HepG2 (cell line): ENCODE data around the gene PCYT2.

Experiments
- BHLHE40 ChIP-seq: IDR thresholded peaks from 2 replicates; pipeline ENCODE4 v1.6.1; 2011; ENCODE audit warnings: low read length, improper control_type of control experiment
- PCBP2 ChIP-seq: fragments of 200-400 bp; formaldehyde crosslinking; optimal IDR thresholded peaks from 2 replicates; pipeline ENCODE3; 2018; ENCODE audit warnings: low read length, low read depth; ENCODE audit not compliant: poor library complexity, severe bottlenecking
- TF ChIP-seq, protein P1 (sequence below): sonication (generic); formaldehyde crosslinking; IDR thresholded peaks from 2 replicates; pipeline ENCODE4 v1.4.0; 2020; ENCODE audit warnings: mild to moderate bottlenecking, missing genetic modification reagents

DNA sequence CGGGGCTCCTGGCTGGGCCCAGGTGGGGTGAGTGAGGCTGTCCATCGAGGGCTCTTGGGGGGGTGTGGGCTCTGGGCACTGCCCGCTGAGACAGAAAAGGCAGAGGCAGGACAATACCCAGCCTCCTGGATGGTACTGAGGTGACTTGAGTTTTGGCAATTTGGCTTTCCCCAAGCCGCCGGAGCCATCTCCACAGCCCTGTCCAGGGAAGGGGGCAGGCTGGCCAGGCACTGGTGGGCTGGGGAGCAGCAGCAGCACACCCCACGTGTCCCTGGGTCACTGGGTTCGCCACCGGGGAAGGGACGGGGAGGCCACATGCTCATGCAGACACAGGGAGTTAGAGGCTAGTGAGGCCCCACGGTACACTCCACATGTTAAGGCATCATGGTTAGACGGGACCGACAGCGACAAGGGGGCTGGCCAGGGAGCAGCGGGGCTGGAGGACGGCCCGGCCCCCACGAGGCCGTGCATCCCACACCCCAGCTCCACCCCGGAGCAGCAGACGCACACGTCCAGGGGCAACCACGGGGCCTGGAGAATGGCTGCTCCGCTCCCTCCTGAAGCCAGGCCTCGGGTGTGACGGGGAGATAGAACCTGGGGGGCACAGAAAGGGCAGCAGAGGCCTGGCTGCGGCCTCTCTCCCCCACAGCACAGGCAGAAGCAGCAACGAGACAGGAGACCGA lies 43.1 kb downstream of the PCYT2 start:
- TF ChIP-seq, protein P1, sequence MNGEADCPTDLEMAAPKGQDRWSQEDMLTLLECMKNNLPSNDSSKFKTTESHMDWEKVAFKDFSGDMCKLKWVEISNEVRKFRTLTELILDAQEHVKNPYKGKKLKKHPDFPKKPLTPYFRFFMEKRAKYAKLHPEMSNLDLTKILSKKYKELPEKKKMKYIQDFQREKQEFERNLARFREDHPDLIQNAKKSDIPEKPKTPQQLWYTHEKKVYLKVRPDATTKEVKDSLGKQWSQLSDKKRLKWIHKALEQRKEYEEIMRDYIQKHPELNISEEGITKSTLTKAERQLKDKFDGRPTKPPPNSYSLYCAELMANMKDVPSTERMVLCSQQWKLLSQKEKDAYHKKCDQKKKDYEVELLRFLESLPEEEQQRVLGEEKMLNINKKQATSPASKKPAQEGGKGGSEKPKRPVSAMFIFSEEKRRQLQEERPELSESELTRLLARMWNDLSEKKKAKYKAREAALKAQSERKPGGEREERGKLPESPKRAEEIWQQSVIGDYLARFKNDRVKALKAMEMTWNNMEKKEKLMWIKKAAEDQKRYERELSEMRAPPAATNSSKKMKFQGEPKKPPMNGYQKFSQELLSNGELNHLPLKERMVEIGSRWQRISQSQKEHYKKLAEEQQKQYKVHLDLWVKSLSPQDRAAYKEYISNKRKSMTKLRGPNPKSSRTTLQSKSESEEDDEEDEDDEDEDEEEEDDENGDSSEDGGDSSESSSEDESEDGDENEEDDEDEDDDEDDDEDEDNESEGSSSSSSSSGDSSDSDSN (CRISPR knock-in tag): no peak; the same call in 1 of the 2 replicates
- no peak for TF ChIP-seq PCBP2
- no peak for TF ChIP-seq BHLHE40
